Activated CD4-positive, alpha-beta T cell treated with anti-CD3 and anti-CD28 coated beads for 36 hours (primary cell): Measurements from ENCODE around the gene CXCR6. TPM values are rescaled to one million over a fixed set of nuclear protein-coding genes. Genes with fewer than 3 reads are reported as not detected.

Experiments
- ATAC-seq: fragments of 200-7000 bp; cut with Tn5 transposase; one replicate; pipeline ENCODE4 v1.10.0; 2021; ENCODE audit warnings: mild to moderate bottlenecking, moderate library complexity
- CTCF ChIA-PET: fragments of 350-600 bp; sonication (Branson Sonifier 250); formaldehyde crosslinking; loops from one replicate; lab custom pipeline; 2021; ENCODE audit warnings: antibody characterized with exemption; lab: Charles Lee
- POLR2A ChIA-PET: fragments of 350-600 bp; sonication (Branson Sonifier 250); formaldehyde crosslinking; loops from one replicate; lab custom pipeline; 2021; ENCODE audit warnings: antibody characterized with exemption, inconsistent platforms; lab: Charles Lee
- DNase-seq: peaks from one replicate; pipeline ENCODE4 v3.0.0-alpha.2; 2020
- H3K27ac Mint-ChIP-seq: one replicate; pipeline ENCODE4 v1.8.0; 2021; ENCODE audit warnings: mixed read lengths
- H3K27me3 Mint-ChIP-seq: one replicate; pipeline ENCODE4 v1.8.0; 2021; ENCODE audit warnings: mixed read lengths
- H3K36me3 Mint-ChIP-seq: one replicate; pipeline ENCODE4 v1.8.0; 2021; ENCODE audit warnings: low read depth, mixed read lengths
- H3K4me1 Mint-ChIP-seq: one replicate; pipeline ENCODE4 v1.8.0; 2021; ENCODE audit warnings: mixed read lengths
- H3K4me3 Mint-ChIP-seq: one replicate; pipeline ENCODE4 v1.8.0; 2021; ENCODE audit warnings: mild to moderate bottlenecking, moderate library complexity, mixed read lengths
- H3K9me3 Mint-ChIP-seq: one replicate; pipeline ENCODE4 v1.8.0; 2021; ENCODE audit warnings: low read depth, mixed read lengths
- intact Hi-C, 2 experiments: fragments of 100-400 bp; cut with DNase I in 1 of 2; cut with micrococcal nuclease in 1 of 2; formaldehyde crosslinking; loops; one replicate each; pipeline versions ENCODE4 v1.14.2 to v1.15.1; 2022 to 2024; cut with DNase I, micrococcal nuclease
- total RNA-seq, 2 experiments: library from RNA; stranded (reverse); gene quantifications; one replicate each; pipeline ENCODE4 v1.2.3, GENCODE V29; 2021

The CXCR6 gene
- total RNA-seq, 2 experiments from 2014 or later = 0.42 to 0.85 TPM

- ChIA-PET CTCF (interaction anchor here (0.6 to 1.9 kb wide), 7 partner anchors 9 to 402 kb away, joined by 3 to 8 read pairs (median 3); no protein-coding TSS in a partner anchor), POLR2A (interaction anchor here (0.7 to 2.5 kb wide), 2 partner anchors 10 to 13 kb away, joined by 4 to 6 read pairs; no protein-coding TSS in a partner anchor)
- Mint-ChIP-seq H3K27me3 (no peaks in the 10 kb centered on the region), H3K27ac (no peak overlapping the region), H3K4me1 (peaks cover 36% of the 10 kb centered on the region), H3K9me3 (no peaks in the 10 kb centered on the region), H3K36me3 (peaks cover 69% of the 10 kb centered on the region), H3K4me3 (no peak overlapping the region)
- ATAC-seq (no peak), DNase-seq (no peak)
- intact Hi-C loops = no loop called here
These were observed 24.5 kb downstream of the CXCR6 start for GRCh38 chr3:45967724-45968123.

GRCh38 chr3:45968149-45968548 is 24.9 kb downstream of the CXCR6 start:
- intact Hi-C loops = no loop called here
- Mint-ChIP-seq H3K27me3 (no peaks in the 10 kb centered on the region), H3K9me3 (no peaks in the 10 kb centered on the region), H3K4me1 (peaks cover 34% of the 10 kb centered on the region), H3K36me3 (peaks cover 67% of the 10 kb centered on the region), H3K27ac (no peak overlapping the region), H3K4me3 (no peak overlapping the region)
- ChIA-PET CTCF (interaction anchor here (0.6 to 1.9 kb wide), 8 partner anchors 14 to 402 kb away, joined by 3 to 8 read pairs (median 3); no protein-coding TSS in a partner anchor), POLR2A (interaction anchor here (0.7 to 2.5 kb wide), 2 partner anchors 10 to 12 kb away, joined by 4 to 6 read pairs; no protein-coding TSS in a partner anchor)
- DNase-seq = no peak
- ATAC-seq = no peak

- H3K27ac Mint-ChIP-seq = no peak overlapping the region
- ChIA-PET POLR2A (interaction anchor here (2.5 kb wide), 1 partner anchor 12 kb away, joined by 6 read pairs; no protein-coding TSS in a partner anchor), CTCF (interaction anchor here (0.6 to 1.9 kb wide), 8 partner anchors 13 to 111 kb away, joined by 3 to 8 read pairs (median 4); partner anchors contain the start of gene CXCR6)
- intact Hi-C loops = no loop called here
- peaks cover 28% of the 10 kb centered on the region for H3K4me1 Mint-ChIP-seq
- H3K9me3 Mint-ChIP-seq = no peaks in the 10 kb centered on the region
- ATAC-seq (no peak), DNase-seq (no peak)
- H3K4me3 Mint-ChIP-seq = no peak overlapping the region
- no peaks in the 10 kb centered on the region for H3K27me3 Mint-ChIP-seq
- H3K36me3 Mint-ChIP-seq = peaks cover 67% of the 10 kb centered on the region
These were observed 25.4 kb downstream of the CXCR6 start for GRCh38 chr3:45968706-45969105.

GRCh38 chr3:45969116-45969515 is 25.9 kb downstream of the CXCR6 start:
- no peak overlapping the region for H3K4me3 Mint-ChIP-seq
- peaks cover 24% of the 10 kb centered on the region for H3K4me1 Mint-ChIP-seq
- no peak overlapping the region for H3K27ac Mint-ChIP-seq
- DNase-seq (no peak), ATAC-seq (no peak)
- intact Hi-C loops = no loop called here
- peaks cover 65% of the 10 kb centered on the region for H3K36me3 Mint-ChIP-seq
- ChIA-PET POLR2A (interaction anchor here (2.5 kb wide), 1 partner anchor 12 kb away, joined by 6 read pairs; no protein-coding TSS in a partner anchor), CTCF (interaction anchor here (0.6 to 1.9 kb wide), 7 partner anchors 12 to 110 kb away, joined by 3 to 7 read pairs (median 4); partner anchors contain the start of gene CXCR6)
- H3K9me3 Mint-ChIP-seq = no peaks in the 10 kb centered on the region
- no peaks in the 10 kb centered on the region for H3K27me3 Mint-ChIP-seq

- no peaks in the 10 kb centered on the region for H3K27me3 Mint-ChIP-seq
- H3K27ac Mint-ChIP-seq = no peak overlapping the region
- ChIA-PET POLR2A (no interaction called here), CTCF (interaction anchor here (1.1 to 1.3 kb wide), 3 partner anchors 24 to 40 kb away, joined by 3 to 4 read pairs (median 4); partner anchors contain the start of gene CXCR6)
- H3K4me1 Mint-ChIP-seq = peaks cover 20% of the 10 kb centered on the region
- peaks cover 63% of the 10 kb centered on the region for H3K36me3 Mint-ChIP-seq
- intact Hi-C loops = no loop called here
- ATAC-seq (no peak), DNase-seq (no peak)
- no peaks in the 10 kb centered on the region for H3K9me3 Mint-ChIP-seq
- H3K4me3 Mint-ChIP-seq = no peak overlapping the region
These were observed 26.7 kb downstream of the CXCR6 start for GRCh38 chr3:45969953-45970352.

- peak; percentile 54 for ATAC-seq
- no peak overlapping the region for H3K4me3 Mint-ChIP-seq
- H3K4me1 Mint-ChIP-seq = peaks cover 35% of the 10 kb centered on the region
- peaks cover 60% of the 10 kb centered on the region for H3K36me3 Mint-ChIP-seq
- POLR2A ChIA-PET = interaction anchor here (0.7 kb wide), 2 partner anchors 24 to 303 kb away, joined by 3 to 5 read pairs; no protein-coding TSS in a partner anchor
- intact Hi-C loops = no loop called here
- no peaks in the 10 kb centered on the region for H3K9me3 Mint-ChIP-seq
- DNase-seq = no peak
- H3K27me3 Mint-ChIP-seq = no peaks in the 10 kb centered on the region
- CTCF ChIA-PET = interaction anchor here (0.6 to 1.5 kb wide), 6 partner anchors 10 to 236 kb away, joined by 3 to 4 read pairs (median 3); no protein-coding TSS in a partner anchor
- no peak overlapping the region for H3K27ac Mint-ChIP-seq
These were observed 29.5 kb downstream of the CXCR6 start for GRCh38 chr3:45972534-45973402.

- intact Hi-C loops = loop anchor here (5.0 kb wide), 2 partner anchors 32 to 563 kb away; partner anchors contain the start of gene CXCR6 (in 1 of the 2)
- Mint-ChIP-seq H3K27me3 (peaks cover 2% of the 10 kb centered on the region), H3K4me3 (no peak overlapping the region), H3K36me3 (peaks cover 61% of the 10 kb centered on the region), H3K4me1 (peaks cover 54% of the 10 kb centered on the region), H3K27ac (no peak overlapping the region), H3K9me3 (peaks cover 2% of the 10 kb centered on the region)
- DNase-seq (no peak), ATAC-seq (no peak)
- ChIA-PET CTCF (interaction anchor here (0.6 kb wide), 1 partner anchor 21 kb away, joined by 3 read pairs; the partner anchor contains the start of gene FYCO1), POLR2A (interaction anchor here (0.6 kb wide), 1 partner anchor 840 kb away, joined by 5 read pairs; no protein-coding TSS in a partner anchor)
These were observed 31.4 kb downstream of the CXCR6 start for GRCh38 chr3:45974686-45975085.

GRCh38 chr3:45975686-45976085 is 32.4 kb downstream of the CXCR6 start:
- peaks cover 63% of the 10 kb centered on the region for H3K36me3 Mint-ChIP-seq
- CTCF ChIA-PET = interaction anchor here (2.0 kb wide), 1 partner anchor 14 kb away, joined by 4 read pairs; no protein-coding TSS in a partner anchor
- H3K27me3 Mint-ChIP-seq = peaks cover 2% of the 10 kb centered on the region
- POLR2A ChIA-PET = no interaction called here
- intact Hi-C loops = loop anchor here (1.0 to 5.0 kb wide), 4 partner anchors 13 to 562 kb away; partner anchors contain the start of gene CXCR6 (in 2 of the 2)
- peaks cover 2% of the 10 kb centered on the region for H3K9me3 Mint-ChIP-seq
- peaks cover 64% of the 10 kb centered on the region for H3K4me1 Mint-ChIP-seq
- DNase-seq (peak; percentile 31), ATAC-seq (peak; percentile 9)
- peak overlapping the region; percentile 39 for H3K27ac Mint-ChIP-seq
- no peak overlapping the region for H3K4me3 Mint-ChIP-seq

GRCh38 chr3:45976191-45977091 is 33.2 kb downstream of the CXCR6 start:
- H3K36me3 Mint-ChIP-seq = peaks cover 66% of the 10 kb centered on the region
- H3K4me3 Mint-ChIP-seq = no peak overlapping the region
- H3K9me3 Mint-ChIP-seq = peaks cover 2% of the 10 kb centered on the region
- H3K27me3 Mint-ChIP-seq = peaks cover 2% of the 10 kb centered on the region
- H3K27ac Mint-ChIP-seq = peak overlapping the region; percentile 39
- POLR2A ChIA-PET = interaction anchor here (0.5 kb wide), 1 partner anchor 14 kb away, joined by 4 read pairs; no protein-coding TSS in a partner anchor
- H3K4me1 Mint-ChIP-seq = peaks cover 72% of the 10 kb centered on the region
- peak; percentile 25 for ATAC-seq
- CTCF ChIA-PET = interaction anchor here (1.0 to 2.0 kb wide), 4 partner anchors 12 to 115 kb away, joined by 3 to 5 read pairs (median 4); no protein-coding TSS in a partner anchor
- intact Hi-C loops = loop anchor here (1.0 to 5.0 kb wide), 4 partner anchors 14 to 561 kb away; partner anchors contain the start of gene CXCR6 (in 2 of the 2)
- DNase-seq = peak; percentile 48
